ENCODE results near the gene LKAAEAR1. TPM values are rescaled to one million over a fixed set of nuclear protein-coding genes. Genes with fewer than 3 reads are reported as not detected.
"Not testable (repeated sequence)": the region's sequence is repeated elsewhere in the genome, so short reads cannot be mapped to it uniquely, and the experiment has no call there.

The LKAAEAR1 gene
- total and polyA plus RNA-seq, 7 donors = 0.19 to 1.5 TPM; not detected in 5

DNA sequence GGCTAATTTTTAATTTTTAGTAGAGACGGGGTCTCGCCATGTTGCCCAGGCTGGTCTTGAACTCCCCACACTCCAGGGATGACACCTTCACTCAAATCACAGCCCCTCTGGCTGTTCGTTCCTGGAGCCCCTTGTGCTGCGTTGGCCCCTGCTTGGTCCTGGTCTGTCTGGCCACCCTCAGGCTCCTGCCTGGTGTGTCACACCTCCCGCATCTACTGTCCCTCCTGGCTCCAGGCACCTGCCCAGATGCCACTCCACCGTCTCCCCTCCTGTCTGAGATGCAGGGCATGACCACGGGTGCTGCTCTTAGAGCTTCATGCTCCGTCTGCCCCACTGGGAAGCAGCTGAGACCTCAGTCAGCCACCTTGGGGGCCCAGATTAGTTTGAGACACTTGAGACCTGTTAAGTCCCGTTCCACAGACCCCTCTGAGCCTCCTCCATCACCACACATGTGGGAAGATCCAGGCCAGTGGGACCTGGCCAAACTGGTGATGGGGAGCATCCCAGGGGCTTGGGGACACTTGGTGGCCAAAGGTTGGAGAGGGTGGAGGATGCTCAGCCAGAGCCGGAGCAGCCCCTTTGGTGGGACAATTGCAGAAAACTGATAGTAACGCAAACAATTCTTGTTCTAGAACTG lies 45.1 kb upstream of the LKAAEAR1 start:
- TF ChIP-seq POLR2A (IDR thresholded peaks at IDR 0.05) (no peak), CTCF (IDR thresholded peaks at IDR 0.05) (no peak), EP300 (IDR thresholded peaks at IDR 0.05) (no peak), POLR2AphosphoS5 (IDR thresholded peaks at IDR 0.05) (no peak)
- Histone ChIP-seq H3K27me3 (peaks cover 0 to 35% (median 6%) of the 10 kb centered on the region in 3 donors), H3K9me3 (no peaks in the 10 kb centered on the region), H3K27ac (no peak overlapping the region), H3K4me3 (no peak overlapping the region), H3K4me1 (no peaks in the 10 kb centered on the region), H3K36me3 (no peaks in the 10 kb centered on the region)
- WGBS, 2 donors = 81 to 88% methylated on average over 11 of the region's 11 CpGs
- peak; percentile 44 for DNase-seq
- intact Hi-C loops (cut with DNase I) = no loop called here

DNA sequence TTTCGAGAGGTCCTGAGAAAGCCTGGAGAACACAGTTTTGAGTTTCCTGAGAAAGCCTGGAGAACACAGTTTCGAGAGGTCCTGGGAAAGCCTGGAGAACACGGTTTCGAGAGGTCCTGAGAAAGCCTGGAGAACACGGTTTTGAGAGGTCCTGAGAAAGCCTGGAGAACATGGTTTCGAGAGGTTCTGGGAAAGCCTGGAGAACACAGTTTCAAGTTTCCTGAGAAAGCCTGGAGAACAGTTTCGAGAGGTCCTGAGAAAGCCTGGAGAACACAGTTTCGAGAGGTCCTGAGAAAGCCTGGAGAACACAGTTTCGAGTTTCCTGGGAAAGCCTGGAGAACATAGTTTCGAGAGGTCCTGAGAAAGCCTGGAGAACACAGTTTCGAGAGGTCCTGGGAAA lies 39.3 kb upstream of the LKAAEAR1 start:
- WGBS, 2 donors = 87 to 91% methylated on average over 11 of the region's 11 CpGs
- H3K4me1 ChIP-seq; H3K4me3 ChIP-seq; intact Hi-C loops (cut with DNase I); DNase-seq; H3K9me3 ChIP-seq; H3K27ac ChIP-seq; H3K36me3 ChIP-seq: not testable (repeated sequence)
- peaks cover 0 to 36% (median 11%) of the 10 kb centered on the region in 3 donors for H3K27me3 ChIP-seq

- 84 to 89% methylated on average over 11 of the region's 11 CpGs for WGBS, 2 donors
Observed at GRCh38 chr20:64122927-64123326, 38.7 kb upstream of the LKAAEAR1 start.

DNA sequence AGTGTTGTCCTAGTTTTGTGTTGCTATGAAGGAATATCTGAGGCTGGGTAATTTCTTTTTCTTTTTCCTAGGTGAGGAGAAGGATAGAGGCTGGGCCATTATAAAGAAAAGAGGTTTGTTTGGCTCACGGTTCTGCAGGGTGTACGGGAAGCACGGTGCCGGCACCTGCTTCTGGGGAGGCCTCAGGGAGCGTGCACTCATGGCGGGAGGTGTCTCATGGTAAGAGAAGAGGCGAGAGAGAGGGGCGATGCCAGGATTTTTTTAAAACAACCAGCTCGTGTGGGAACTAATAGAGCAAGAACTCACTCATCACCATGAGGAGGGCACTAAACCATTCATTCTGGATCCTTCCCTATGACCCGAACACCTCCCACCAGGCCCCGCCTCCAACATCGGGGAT lies 37.4 kb upstream of the LKAAEAR1 start:
- Histone ChIP-seq H3K36me3 (no peaks in the 10 kb centered on the region), H3K27ac (no peak overlapping the region), H3K9me3 (no peaks in the 10 kb centered on the region), H3K27me3 (peaks cover 0 to 31% (median 11%) of the 10 kb centered on the region in 3 donors), H3K4me1 (peaks cover 0 to 8% (median 5%) of the 10 kb centered on the region in 4 donors), H3K4me3 (no peak overlapping the region)
- peak; percentile 36 for DNase-seq
- WGBS, 2 donors = 73 to 88% methylated on average over 12 of the region's 12 CpGs
- TF ChIP-seq POLR2A (IDR thresholded peaks at IDR 0.05) (no peak), CTCF (IDR thresholded peaks at IDR 0.05) (no peak), POLR2AphosphoS5 (IDR thresholded peaks at IDR 0.05) (no peak), EP300 (IDR thresholded peaks at IDR 0.05) (no peak)
- intact Hi-C loops (cut with DNase I) = loop anchor here (2.0 kb wide), 1 partner anchor 83 kb away; no protein-coding TSS in a partner anchor

More at GRCh38 chr20:64122927-64123326, 38.7 kb upstream of the LKAAEAR1 start:
- H3K27ac ChIP-seq; H3K4me1 ChIP-seq; H3K9me3 ChIP-seq; intact Hi-C loops (cut with DNase I); DNase-seq; H3K36me3 ChIP-seq; H3K4me3 ChIP-seq: not testable (repeated sequence)
- H3K27me3 ChIP-seq = peaks cover 0 to 32% (median 11%) of the 10 kb centered on the region in 3 donors

GRCh38 chr20:64119681-64120341 lies 35.6 kb upstream of the LKAAEAR1 start:
- Histone ChIP-seq H3K4me3 (no peak overlapping the region), H3K9me3 (no peaks in the 10 kb centered on the region), H3K36me3 (no peaks in the 10 kb centered on the region), H3K27ac (no peak overlapping the region), H3K4me1 (peaks cover 0 to 8% (median 5%) of the 10 kb centered on the region in 4 donors), H3K27me3 (peaks cover 0 to 25% (median 11%) of the 10 kb centered on the region in 3 donors)
- DNase-seq = peak; percentile 57
- intact Hi-C loops (cut with DNase I) = loop anchor here (1.0 to 2.0 kb wide), 2 partner anchors 37 to 81 kb away; no protein-coding TSS in a partner anchor
- 60 to 66% methylated on average over 14 of the region's 14 CpGs for WGBS, 2 donors
- TF ChIP-seq EP300 (IDR thresholded peaks at IDR 0.05) = no peak
- TF ChIP-seq POLR2AphosphoS5 (IDR thresholded peaks at IDR 0.05) = no peak
- no peak for TF ChIP-seq POLR2A (IDR thresholded peaks at IDR 0.05)
- no peak for TF ChIP-seq CTCF (IDR thresholded peaks at IDR 0.05)
